Chondrocyte (in vitro differentiated cells): ENCODE measurements around the gene KREMEN1. TPM values are rescaled to one million over a fixed set of nuclear protein-coding genes. Genes with fewer than 3 reads are reported as not detected.

Experiments used
- DNase-seq: peaks from one replicate; pipeline ENCODE4 v3.0.0; 2021; ENCODE audit warnings: mixed read lengths, low spot score
- H3K27ac Mint-ChIP-seq: one replicate; pipeline ENCODE4 v1.8.0; 2021; ENCODE audit warnings: mild to moderate bottlenecking, moderate library complexity, mixed read lengths; ENCODE audit not compliant: unreplicated experiment
- H3K27me3 Mint-ChIP-seq: 2 replicates; pipeline ENCODE4 v1.8.0; 2021; ENCODE audit warnings: low read depth, mixed read lengths
- H3K36me3 Mint-ChIP-seq: 2 replicates; pipeline ENCODE4 v1.8.0; 2021; ENCODE audit warnings: low read depth, mixed read lengths
- H3K4me1 Mint-ChIP-seq: 2 replicates; pipeline ENCODE4 v1.8.0; 2021; ENCODE audit warnings: low read depth, mild to moderate bottlenecking, mixed read lengths
- H3K4me3 Mint-ChIP-seq: one replicate; pipeline ENCODE4 v1.8.0; 2021; ENCODE audit warnings: mild to moderate bottlenecking, moderate library complexity, mixed read lengths; ENCODE audit not compliant: unreplicated experiment
- H3K9me3 Mint-ChIP-seq: 2 replicates; pipeline ENCODE4 v1.8.0; 2021; ENCODE audit warnings: low read depth, mixed read lengths
- total RNA-seq: library from RNA; stranded (reverse); gene quantifications from 3 replicates; pipeline ENCODE4 v1.2.1, GENCODE V29; 2021
- TF ChIP-seq, protein P1 (sequence below): fragments of 200-600 bp; sonication (generic); IDR thresholded peaks from 2 replicates; pipeline ENCODE4 v1.5.0; 2021; ENCODE audit warnings: antibody characterized with exemption, mild to moderate bottlenecking, moderate library complexity

The KREMEN1 gene
- total RNA-seq, 1 donor from 2014 or later: 7.3 TPM

DNA sequence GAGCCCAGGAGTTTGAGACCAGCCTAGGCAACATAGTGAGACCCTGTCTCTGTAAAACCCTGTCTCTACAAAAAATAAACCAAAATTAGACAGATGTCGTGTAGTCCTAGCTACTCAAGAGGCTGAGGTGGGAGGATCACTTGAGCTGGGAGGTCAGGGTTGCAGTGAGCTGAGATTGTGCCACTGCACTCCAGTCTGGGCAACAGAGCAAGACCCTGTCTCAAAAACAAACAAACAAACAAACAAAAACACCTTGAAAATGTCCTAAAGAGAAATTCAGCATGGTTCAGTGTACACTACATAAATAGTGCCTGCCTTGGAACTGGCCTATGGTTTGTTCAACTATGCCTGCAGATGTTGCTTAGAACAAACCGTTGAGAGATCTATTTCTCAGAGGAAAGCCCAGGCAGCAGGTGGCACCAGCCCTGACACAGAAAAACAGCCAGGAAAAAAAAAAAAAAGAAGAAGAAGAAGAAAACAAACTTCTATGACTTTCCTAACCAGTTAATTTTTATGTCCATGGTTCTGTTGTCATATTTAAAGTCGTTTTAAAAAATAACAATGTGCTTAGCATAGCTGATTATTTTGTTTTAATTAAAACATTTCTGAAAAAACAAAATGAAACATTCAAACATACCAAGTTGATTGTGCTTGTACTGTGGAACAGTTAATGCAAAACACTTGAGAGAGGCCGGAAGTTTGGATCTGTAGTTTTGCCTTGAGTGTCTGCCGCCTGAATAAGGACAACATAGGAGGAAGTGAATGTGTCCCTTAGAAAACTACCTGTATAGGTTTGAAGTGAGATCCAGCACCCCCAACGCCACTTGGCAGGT, 5.4 kb downstream of the KREMEN1 start:
- H3K27me3 Mint-ChIP-seq: no peaks in the 10 kb centered on the region
- no peaks in the 10 kb centered on the region for H3K9me3 Mint-ChIP-seq
- H3K27ac Mint-ChIP-seq: no peak overlapping the region
- H3K36me3 Mint-ChIP-seq: no peaks in the 10 kb centered on the region
- no peak for DNase-seq
- TF ChIP-seq, protein P1, sequence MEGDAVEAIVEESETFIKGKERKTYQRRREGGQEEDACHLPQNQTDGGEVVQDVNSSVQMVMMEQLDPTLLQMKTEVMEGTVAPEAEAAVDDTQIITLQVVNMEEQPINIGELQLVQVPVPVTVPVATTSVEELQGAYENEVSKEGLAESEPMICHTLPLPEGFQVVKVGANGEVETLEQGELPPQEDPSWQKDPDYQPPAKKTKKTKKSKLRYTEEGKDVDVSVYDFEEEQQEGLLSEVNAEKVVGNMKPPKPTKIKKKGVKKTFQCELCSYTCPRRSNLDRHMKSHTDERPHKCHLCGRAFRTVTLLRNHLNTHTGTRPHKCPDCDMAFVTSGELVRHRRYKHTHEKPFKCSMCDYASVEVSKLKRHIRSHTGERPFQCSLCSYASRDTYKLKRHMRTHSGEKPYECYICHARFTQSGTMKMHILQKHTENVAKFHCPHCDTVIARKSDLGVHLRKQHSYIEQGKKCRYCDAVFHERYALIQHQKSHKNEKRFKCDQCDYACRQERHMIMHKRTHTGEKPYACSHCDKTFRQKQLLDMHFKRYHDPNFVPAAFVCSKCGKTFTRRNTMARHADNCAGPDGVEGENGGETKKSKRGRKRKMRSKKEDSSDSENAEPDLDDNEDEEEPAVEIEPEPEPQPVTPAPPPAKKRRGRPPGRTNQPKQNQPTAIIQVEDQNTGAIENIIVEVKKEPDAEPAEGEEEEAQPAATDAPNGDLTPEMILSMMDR: no peak
- H3K4me3 Mint-ChIP-seq: no peak overlapping the region
- peaks cover 4% of the 10 kb centered on the region for H3K4me1 Mint-ChIP-seq

DNA sequence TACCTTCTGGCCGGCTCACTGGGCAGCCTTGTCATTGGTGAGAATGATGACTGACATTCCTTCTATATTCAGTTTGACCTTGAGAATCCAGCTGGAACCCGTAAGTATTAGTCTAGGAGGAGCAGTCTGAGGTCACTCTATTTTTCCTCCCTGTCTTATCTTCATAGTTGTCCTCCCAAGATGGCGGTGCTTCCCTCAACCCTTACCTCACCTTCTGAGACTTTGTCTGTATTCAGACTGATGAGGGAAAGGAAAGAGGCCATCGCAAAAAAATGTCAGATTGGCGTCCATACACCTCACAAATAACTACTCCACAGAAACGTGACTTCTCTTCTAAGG, 6.0 kb downstream of the KREMEN1 start:
- no peaks in the 10 kb centered on the region for H3K36me3 Mint-ChIP-seq
- TF ChIP-seq, protein P1: no peak
- peaks cover 4% of the 10 kb centered on the region for H3K4me1 Mint-ChIP-seq
- no peak overlapping the region for H3K27ac Mint-ChIP-seq
- DNase-seq: no peak
- no peak overlapping the region for H3K4me3 Mint-ChIP-seq
- H3K9me3 Mint-ChIP-seq: no peaks in the 10 kb centered on the region
- H3K27me3 Mint-ChIP-seq: no peaks in the 10 kb centered on the region

DNA sequence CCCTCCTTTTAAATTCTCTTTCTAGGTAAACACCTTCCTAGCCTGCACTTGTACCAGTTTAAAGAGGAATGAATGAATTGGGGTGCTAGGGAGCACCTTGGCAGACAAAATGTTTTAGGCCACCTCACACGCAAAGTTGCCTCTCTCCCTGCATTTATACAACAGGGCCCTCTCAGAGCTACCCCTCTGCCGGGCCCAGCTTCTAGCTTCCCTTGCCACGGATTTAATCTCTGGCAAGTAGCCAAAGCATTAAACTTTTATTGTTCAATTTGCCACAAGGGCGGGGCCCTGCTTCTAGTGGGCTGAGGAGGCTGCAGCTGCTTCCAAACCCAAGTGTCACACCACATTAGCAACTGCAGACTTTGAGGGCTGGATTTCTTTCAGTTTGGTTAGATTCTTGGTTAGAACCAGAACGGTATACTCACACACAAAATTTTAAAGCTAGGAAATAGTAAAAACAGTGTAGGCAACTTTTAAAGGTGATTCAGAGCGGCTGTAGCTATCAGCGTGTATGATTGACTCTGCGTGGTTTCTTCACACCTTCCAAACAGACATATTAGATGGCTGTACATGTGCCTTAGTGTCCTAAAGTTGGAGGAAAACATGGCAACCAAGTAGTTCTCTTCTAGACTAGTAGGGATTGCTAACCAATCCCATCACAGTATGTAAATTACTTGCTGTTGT, 6.5 kb downstream of the KREMEN1 start:
- Mint-ChIP-seq H3K4me1 (peaks cover 4% of the 10 kb centered on the region), H3K27ac (no peak overlapping the region), H3K4me3 (no peak overlapping the region), H3K36me3 (no peaks in the 10 kb centered on the region), H3K27me3 (no peaks in the 10 kb centered on the region), H3K9me3 (no peaks in the 10 kb centered on the region)
- TF ChIP-seq, protein P1: no peak
- DNase-seq: no peak

DNA sequence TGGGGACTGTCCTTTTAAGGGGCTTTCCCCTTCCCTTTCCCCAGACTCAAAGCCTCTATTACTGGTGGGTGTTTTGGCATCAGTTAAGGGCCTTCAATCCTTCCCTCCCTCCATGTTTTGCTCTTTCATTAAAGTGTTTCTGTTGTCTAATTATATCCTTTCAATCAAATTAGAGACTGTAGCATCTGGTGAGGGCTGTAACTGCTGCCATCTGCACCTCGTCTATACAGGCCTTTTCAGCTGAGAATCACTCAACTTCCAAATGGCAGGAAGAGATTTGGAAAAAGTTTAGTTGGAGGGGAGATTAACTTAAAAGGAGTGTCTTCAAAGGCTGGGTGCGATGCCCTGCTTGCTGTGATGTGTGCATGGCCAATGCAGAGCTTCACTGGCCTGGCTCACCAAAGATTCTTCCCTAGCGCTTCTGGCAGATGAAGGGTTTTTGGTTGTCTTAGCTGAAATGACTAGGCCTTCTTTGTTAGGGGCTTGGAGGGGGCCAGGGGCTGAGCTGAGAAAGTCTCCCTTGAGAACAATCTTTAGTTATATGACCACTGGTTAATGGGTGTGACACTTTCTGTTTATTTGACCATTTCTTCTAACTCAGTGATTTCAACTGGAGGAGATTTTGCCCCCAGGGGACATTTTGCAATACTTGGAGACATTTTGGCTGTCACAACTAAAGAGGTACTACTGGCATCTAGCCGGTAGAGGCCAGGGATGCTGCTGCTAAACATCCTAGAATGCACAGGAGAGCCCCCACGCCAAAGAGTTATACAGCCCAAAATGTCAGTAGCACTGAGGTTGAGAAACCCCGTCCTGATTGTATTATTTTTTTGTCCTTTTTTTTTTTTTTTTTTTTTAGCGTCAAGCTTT, 7.5 kb downstream of the KREMEN1 start:
- H3K4me3 Mint-ChIP-seq: no peak overlapping the region
- H3K4me1 Mint-ChIP-seq: peaks cover 4% of the 10 kb centered on the region
- no peaks in the 10 kb centered on the region for H3K36me3 Mint-ChIP-seq
- TF ChIP-seq, protein P1: no peak
- no peaks in the 10 kb centered on the region for H3K27me3 Mint-ChIP-seq
- no peak for DNase-seq
- H3K9me3 Mint-ChIP-seq: no peaks in the 10 kb centered on the region
- H3K27ac Mint-ChIP-seq: no peak overlapping the region
